Mammary epithelial cell (primary cell): ENCODE data around the gene TMEM134.

Experiments used
- EZH2 ChIP-seq: IDR thresholded peaks from 2 replicates; pipeline ENCODE4 v1.6.1; 2012; ENCODE audit warnings: low read length, inconsistent platforms, borderline replicate concordance
- TF ChIP-seq, protein P1 (sequence below), 2 donors: IDR thresholded peaks in 1 of 2; conservative IDR thresholded peaks in 1 of 2; 2 replicates each; pipeline ENCODE4 v1.5.1; 2011 to 2012; ENCODE audit warnings: inconsistent platforms in 2 of 2, low read length in 2 of 2, mild to moderate bottlenecking in 2 of 2, control low read depth in 1 of 2, low read depth in 1 of 2; ENCODE audit not compliant: insufficient read depth in 1 of 2; ENCODE audit errors: extremely low read depth in 1 of 2

DNA sequence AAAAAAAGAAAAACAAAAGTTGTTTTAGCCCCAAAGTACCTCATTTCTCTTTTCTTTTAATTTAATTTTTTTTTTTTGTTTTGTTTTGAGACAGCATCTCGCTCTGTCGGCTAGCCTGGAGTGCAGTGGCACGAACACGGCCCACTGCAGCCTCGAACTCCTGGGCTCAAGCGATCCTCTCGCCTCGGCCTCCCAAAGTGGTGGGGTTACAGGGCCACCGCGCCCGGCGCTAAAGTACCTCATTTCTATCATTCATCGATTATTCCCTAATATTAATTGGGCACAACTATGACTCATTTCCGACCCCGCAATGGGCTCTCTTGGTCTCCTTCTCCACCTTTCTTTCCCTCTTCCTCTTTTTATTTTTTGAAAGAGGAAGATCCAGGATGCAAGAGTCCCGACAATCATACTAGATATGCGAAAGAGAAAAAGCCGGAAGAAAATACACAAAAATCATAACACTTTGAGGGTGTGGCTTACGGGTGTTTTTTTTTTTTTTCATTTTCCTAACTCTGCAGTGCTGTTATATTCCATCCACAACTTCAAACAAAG is 13.3 kb upstream of the TMEM134 start:
- TF ChIP-seq, protein P1, sequence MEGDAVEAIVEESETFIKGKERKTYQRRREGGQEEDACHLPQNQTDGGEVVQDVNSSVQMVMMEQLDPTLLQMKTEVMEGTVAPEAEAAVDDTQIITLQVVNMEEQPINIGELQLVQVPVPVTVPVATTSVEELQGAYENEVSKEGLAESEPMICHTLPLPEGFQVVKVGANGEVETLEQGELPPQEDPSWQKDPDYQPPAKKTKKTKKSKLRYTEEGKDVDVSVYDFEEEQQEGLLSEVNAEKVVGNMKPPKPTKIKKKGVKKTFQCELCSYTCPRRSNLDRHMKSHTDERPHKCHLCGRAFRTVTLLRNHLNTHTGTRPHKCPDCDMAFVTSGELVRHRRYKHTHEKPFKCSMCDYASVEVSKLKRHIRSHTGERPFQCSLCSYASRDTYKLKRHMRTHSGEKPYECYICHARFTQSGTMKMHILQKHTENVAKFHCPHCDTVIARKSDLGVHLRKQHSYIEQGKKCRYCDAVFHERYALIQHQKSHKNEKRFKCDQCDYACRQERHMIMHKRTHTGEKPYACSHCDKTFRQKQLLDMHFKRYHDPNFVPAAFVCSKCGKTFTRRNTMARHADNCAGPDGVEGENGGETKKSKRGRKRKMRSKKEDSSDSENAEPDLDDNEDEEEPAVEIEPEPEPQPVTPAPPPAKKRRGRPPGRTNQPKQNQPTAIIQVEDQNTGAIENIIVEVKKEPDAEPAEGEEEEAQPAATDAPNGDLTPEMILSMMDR (conservative IDR thresholded peaks at IDR 0.05 in 1 of 2, IDR thresholded peaks at IDR 0.05 in 1 of 2; ENCODE audit: extremely low read depth in 1 of 2, insufficient read depth in 1 of 2, low read depth in 1 of 2, low read length in 2 of 2) = no peak
- TF ChIP-seq EZH2 = no peak
